CD1c-positive myeloid dendritic cell (primary cell): ENCODE data around the gene C22orf39.

Experiments
- DNase-seq: peaks from one replicate; pipeline ENCODE4 v3.0.0-alpha.2; 2016; ENCODE audit errors: extremely low spot score

Gene C22orf39

DNA sequence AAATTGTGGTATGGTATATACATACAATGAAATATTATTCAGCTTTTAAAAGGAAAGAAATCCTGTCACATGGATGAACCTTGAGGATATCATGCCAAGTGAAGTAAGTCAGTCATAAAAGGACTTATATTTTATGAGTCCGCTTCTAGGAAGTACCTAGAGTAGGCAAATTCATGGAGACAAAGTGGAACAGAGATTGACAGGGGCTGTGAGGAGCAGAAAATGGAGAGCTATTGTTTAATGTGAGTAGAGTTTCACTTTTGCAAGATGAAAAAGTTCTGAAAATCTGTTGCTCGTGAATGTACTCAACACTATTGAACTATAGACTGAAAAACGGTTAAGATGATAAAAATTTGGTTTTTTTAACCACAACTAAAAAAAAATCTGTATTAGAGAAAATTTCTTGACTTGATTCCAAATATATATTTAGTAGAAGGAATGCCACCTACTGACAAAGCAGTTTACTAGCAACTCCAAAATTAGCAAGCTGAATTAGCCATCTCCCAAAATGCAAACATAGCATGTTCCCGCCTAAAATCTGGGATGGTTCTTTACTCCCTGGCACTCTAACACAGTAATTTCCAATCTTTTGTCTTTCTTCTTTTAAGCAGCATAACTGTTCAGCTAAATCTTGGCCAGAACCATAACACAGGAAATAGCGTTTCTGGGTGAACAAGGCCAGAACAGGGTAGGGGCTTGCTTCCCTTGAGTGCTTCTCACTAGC, 30.0 kb upstream of the C22orf39 start:
- peak; percentile 2 for DNase-seq

GRCh38 chr22:19476023-19476422, 28.5 kb upstream of the C22orf39 start:
- no peak for DNase-seq

DNA sequence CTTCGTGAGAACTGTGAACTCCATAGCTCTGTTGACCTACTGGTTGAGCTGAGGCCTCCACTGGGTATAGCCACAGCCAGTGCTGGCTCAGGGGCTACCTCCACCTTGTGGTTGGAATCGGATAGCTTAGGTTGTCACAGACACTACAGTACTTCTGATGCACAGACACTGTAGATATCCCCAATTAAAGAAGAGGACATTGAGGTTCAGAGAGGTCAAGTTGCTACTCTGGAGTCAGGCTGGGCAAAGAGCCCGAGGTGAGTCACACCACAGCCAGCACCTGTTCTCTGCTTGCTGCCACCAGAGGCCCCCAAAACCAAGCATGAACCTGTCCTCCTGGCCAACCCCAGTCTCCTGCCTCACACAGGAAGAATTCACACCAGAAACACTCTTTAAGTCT, 26.1 kb upstream of the C22orf39 start:
- no peak for DNase-seq

DNA sequence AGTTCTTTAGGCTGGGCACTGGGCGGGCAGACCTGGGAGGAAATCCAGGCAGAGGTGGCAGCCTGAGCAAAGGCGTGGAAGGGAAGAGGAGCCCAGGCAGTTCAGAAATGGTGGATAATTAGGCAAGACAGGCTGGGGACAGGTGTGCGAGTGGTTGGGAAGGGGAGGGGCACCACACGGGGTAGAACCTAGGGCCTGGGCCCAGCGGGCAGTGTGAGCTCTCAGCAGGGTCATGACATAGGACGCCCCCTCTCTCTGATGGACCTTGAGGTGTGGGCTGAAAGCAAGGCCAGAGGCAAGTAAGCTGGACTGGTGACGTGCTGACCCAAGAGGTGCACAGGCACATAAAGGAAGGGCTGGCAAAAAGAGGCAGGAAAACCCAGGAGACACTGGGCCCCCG, 24.7 kb upstream of the C22orf39 start:
- no peak for DNase-seq

DNA sequence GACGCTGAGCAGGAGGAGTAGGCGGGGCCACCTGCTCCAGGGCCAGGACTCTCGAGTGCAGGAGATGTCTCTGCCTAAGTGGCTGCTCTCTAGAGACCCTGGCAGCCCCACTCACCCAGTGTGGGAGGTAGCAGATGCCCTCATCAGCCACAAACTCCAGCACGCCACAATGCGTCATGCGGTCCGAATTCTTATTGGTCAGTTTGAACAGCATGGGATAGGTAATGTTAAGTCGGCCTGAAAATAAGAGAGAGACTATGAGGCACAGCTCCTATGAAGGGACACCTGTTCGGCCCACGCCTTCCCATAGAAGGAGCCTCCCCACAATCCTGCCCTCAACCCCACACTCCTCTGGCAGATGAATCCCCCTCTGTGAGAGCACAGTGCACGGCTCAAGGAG, 24.1 kb upstream of the C22orf39 start:
- DNase-seq = no peak

DNA sequence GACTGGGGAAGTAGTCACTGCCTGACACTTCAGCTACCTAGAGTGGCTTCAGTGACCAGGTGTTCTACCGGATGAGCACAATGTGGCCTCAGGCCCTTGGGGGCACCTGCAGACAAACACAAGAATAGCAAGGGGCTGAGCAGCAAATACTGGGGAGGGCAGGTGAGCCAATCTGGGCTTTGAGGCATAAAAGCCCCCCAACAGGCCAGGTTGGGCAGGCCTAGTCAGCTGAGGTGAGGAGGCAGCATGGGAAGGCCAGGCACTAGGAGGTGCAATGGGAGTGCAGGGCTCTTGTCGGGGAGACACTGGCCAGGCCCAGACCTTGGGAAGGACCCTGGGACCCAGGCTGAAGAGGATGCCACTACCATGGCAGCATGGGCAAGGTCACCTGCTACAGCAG, 22.5 kb upstream of the C22orf39 start:
- DNase-seq = no peak

- no peak for DNase-seq
Measured at GRCh38 chr22:19469421-19469820, 21.9 kb upstream of the C22orf39 start.

DNA sequence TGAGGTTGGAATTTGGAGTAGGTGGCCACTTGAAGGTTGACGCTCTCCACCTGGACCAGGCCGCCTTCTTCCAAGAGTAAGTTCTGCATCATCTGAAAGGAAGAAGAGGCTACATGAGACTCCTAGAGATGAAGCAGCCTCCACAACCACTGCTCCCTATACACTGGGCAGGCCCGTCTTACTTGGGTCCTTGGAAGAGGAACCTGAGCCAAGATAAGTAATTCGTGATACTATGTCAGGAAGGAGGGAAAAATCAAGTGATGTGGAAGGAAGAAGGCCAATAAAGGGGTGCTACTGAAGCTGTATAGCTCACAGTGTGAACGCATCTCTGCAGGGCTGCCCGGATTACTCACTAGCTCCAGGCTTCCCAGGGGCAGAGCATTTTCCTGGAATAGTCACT, 20.4 kb upstream of the C22orf39 start:
- DNase-seq = no peak

GRCh38 chr22:19466848-19467752, 19.6 kb upstream of the C22orf39 start:
- no peak for DNase-seq

DNA sequence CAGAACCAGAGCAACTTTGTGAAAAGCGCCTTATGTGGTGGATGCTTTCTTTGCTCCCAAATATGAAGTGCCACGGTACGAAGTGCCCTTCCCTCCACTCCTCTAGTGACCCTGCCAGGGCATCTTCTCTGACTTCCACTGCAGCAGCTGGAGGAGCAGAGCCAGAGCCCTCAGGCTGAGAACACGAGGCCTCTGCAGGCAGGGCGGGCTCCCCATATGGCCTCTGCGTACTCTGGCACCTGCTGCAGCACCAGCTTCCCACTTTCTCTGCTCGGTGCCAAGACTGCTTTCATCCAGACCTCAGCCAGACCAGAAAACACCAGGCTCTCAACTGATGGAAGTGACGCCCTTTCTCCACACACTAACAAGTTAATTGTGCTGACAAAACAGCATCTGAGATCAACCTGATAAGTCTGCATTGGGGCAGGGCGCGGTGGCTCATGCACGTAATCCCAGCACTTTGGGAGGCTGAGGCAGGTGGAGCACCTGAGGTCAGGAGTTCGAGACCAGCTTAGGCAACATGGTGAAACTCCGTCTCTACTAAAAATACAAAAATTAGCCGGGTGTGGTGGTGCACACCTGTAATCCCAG, 18.7 kb upstream of the C22orf39 start:
- DNase-seq = no peak

DNA sequence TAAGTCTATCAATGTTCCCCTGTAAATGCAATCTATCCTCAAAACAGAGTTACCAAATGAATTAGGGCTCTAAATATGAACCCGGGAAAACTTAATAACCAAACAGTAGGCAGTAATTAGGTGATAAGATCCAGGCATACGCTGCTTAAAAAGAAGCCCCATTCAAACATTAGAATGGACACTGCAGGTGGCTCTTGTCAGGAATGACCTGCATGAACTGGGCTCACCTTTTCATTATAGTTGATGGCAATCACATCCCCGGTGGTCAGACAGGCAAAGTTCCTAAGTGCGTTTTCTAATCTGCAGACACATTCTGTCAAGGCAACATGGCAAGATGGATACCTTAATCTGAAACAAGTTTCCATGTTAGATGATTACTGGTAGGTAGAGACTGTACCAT, 17.5 kb upstream of the C22orf39 start:
- no peak for DNase-seq

DNA sequence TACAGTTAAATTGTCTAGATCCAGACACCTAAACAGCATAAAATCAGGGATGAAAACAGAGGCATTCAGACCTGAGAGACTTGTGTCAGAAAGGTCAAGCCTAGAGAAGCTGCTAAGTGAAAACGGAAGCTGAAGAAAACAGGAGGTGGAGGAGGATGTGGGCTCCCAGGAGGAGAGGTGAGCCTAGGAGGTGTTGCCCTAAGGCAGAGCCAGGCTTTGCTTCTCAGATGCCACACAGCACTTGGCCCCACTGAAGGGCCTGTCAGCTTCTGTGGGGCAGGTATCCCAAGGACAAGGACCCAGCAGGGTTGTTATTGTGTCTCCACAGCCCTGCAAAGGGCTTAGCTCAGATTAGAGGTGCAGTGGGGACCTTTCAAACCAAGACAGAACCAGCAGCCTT, 17.0 kb upstream of the C22orf39 start:
- no peak for DNase-seq

DNA sequence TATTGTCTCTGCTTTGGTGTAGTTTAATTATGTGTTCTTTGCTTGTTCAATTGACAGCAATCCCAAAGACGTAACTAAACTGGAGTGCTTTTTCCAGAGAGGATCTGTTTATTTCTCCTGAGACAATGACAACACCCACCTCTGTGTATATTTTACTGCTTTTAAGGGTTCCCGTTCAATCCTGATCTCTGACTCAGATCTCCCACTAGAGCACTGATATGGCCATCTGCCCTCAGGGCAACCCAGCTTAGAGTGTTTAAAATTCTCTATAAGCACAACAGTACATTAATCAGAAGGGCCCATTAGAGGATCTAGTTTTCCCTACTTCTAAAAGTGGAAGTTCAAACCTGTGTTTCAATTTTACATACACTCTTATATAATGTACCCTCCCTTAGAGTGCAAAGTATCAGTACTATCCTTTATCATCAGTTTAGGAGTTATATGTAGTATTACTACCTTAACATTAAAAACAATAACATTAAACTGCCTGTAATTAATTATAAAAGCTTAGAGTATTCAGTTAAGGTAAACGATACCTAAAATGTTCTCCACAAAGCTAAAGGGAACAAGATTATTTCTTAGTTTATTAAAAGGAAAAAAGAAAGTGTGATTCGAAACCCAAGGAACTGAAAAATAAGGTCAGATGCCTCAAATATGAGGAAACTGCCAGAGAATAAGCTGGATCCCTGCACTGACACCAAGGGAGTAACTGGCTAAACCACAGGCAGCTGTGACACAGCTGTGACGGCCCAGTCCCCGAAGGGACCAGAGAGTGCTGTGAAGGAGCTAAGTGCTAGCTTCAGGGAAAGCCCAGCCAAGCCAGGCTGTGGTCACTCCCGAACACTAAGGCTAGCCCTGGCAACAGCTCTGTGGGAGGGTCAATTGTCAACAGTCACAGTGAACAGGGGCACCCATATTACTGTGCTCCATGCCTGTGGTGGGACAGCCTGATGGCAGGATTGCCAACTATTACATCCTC, 16.3 kb upstream of the C22orf39 start:
- no peak for DNase-seq

GRCh38 chr22:19463008-19463407, 15.5 kb upstream of the C22orf39 start:
- DNase-seq = no peak

DNA sequence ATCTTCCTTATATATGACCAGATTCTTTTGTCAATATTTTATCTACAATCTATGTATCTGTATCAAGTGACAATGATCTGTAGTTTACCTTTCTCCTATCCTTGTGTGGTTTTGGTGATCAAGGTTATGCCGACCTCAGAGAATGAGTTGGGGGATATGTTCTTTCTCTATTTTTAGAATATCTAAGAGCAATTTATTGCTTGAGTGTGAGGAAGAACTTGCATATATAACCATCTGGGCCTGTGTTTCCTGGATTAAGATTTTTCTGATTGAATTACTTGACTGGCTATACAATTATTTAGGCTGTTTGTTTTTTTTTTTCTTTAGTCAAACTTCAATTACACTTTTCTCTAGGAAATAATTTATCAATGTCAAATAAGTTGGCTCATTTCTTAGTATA, 14.0 kb upstream of the C22orf39 start:
- DNase-seq = no peak

GRCh38 chr22:19460036-19460435, 12.5 kb upstream of the C22orf39 start:
- no peak for DNase-seq

DNA sequence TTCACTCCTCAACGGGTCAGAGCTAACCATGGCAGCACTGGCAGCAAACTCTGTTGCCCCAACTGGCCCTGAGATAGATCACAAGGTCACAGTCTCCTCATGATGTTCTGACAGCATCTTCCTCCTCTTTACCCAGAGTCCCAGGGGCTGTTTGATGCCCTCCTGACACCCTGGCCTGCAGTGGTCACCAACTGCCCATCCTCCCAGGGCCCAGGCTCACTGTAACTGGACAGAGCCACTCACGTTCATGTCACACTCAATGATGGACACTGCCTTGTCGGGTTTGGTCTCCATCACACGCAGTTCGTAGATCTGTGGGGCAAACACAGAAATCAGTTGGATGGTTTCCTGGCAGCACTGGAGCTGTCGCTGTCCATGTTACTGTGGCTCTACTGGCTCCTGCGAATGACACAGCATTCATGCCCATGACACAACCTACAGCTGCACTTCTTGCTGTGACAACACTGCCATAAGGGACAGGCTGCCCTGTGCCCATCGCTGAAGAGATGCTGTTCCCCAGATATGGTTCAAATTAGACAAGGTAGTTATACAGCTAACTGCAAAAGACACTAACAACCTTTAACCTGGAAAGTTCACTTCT, 10.4 kb upstream of the C22orf39 start:
- DNase-seq = no peak

- no peak for DNase-seq
Measured at GRCh38 chr22:19456541-19456940, 9.0 kb upstream of the C22orf39 start.

DNA sequence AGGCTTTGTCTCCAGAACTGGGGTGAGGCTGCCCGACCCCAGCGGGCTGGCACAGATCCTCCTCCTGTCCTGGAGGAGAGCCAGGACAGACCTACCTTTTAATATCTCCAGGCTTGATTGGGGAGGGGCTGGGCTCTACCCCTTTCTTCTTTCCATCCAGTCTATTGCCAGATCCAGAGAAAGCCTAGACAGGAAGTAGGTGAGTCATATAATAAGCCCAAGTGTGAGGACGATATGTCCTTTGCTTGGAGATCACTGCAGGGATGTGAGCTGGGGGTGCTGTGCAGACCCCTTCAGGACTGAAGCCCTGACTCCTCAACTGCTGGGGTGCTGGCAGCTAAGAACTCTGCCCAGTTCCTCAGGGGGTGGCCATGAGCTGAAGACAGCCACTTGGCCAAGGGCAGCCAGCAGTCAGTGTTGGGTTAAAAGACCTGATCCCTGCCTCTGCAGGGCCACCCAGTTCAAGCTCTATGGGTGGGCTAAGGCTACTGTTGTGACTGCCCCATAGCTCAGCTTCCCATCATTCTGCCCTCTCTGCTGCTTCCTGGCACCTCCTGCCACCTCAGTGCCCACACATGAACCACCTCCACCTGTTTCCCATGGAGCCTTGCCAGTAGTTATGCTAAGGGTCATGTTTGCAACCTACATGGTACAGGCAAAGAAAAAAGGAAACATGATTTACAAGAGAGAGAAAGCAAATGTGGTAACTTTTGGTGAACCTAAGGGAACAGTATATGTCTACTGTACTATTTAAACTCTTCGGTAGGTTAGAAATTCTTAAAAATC, 8.3 kb upstream of the C22orf39 start:
- DNase-seq = no peak

GRCh38 chr22:19455033-19455432, 7.5 kb upstream of the C22orf39 start:
- no peak for DNase-seq
